NT2/D1 (cell line): ENCODE results near the gene SURF4.

ENCODE experiments used
- DNase-seq: peaks from one replicate; pipeline ENCODE4 v3.0.0-alpha.2; 2011; ENCODE audit warnings: low read depth, low spot score
- H3K27me3 ChIP-seq: 2 replicates; pipeline ENCODE4 v1.6.0; 2011; ENCODE audit warnings: mild to moderate bottlenecking; ENCODE audit not compliant: insufficient read length, insufficient read depth
- H3K36me3 ChIP-seq: 2 replicates; pipeline ENCODE4 v1.6.1; 2011; ENCODE audit warnings: mild to moderate bottlenecking, low read length, mixed read lengths; ENCODE audit not compliant: insufficient read depth, insufficient read length
- H3K4me1 ChIP-seq: 2 replicates; pipeline ENCODE4 v1.5.1; 2011; ENCODE audit not compliant: insufficient read depth, insufficient read length
- H3K4me3 ChIP-seq: 2 replicates; pipeline ENCODE4 v1.5.1; 2011; ENCODE audit warnings: low read depth; ENCODE audit not compliant: insufficient read length
- H3K9ac ChIP-seq: 2 replicates; pipeline ENCODE4 v1.6.0; 2011; ENCODE audit warnings: low read depth; ENCODE audit not compliant: insufficient read length
- H3K9me3 ChIP-seq: 2 replicates; pipeline ENCODE4 v1.5.1; 2011; ENCODE audit warnings: mild to moderate bottlenecking, low read length; ENCODE audit not compliant: insufficient read depth
- SUZ12 ChIP-seq: IDR thresholded peaks from 2 replicates; pipeline ENCODE4 v1.6.1; 2011; ENCODE audit not compliant: insufficient read length, insufficient read depth; ENCODE audit errors: extremely low read depth
- YY1 ChIP-seq: IDR thresholded peaks from 2 replicates; pipeline ENCODE4 v1.6.1; 2011; ENCODE audit not compliant: insufficient read length, insufficient read depth
- ZNF274 ChIP-seq: IDR thresholded peaks from 2 replicates; pipeline ENCODE4 v1.6.1; 2011; ENCODE audit warnings: mild to moderate bottlenecking, low read depth, low read length

The SURF4 gene

DNA sequence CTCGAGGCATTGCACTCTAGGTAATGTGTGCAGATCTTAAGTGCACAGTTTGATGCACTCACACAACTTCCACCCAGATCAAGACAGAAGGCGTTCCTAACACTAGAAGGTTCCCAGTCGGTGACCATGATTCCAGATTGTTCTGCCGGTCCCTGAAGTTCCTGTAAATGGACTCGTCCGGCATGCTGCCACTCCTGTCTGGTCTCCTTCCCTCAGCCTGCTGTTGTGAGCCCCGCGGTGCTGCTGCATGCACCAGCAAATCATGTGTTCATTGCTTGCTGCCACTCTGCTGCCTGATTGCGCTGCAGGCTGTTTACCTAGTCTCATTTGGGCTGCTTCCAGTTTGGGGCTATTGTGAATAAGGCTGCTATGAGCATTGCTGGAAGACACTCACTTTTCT, 11.8 kb upstream of the SURF4 start:
- H3K9ac ChIP-seq = no peak overlapping the region
- TF ChIP-seq YY1 (no peak), SUZ12 (no peak), ZNF274 (no peak)
- DNase-seq = no peak
- no peaks in the 10 kb centered on the region for H3K36me3 ChIP-seq
- H3K9me3 ChIP-seq = peaks cover 8% of the 10 kb centered on the region; the same call in 1 of the 2 replicates
- no peak overlapping the region for H3K4me3 ChIP-seq
- H3K27me3 ChIP-seq = no peaks in the 10 kb centered on the region
- no peaks in the 10 kb centered on the region for H3K4me1 ChIP-seq

DNA sequence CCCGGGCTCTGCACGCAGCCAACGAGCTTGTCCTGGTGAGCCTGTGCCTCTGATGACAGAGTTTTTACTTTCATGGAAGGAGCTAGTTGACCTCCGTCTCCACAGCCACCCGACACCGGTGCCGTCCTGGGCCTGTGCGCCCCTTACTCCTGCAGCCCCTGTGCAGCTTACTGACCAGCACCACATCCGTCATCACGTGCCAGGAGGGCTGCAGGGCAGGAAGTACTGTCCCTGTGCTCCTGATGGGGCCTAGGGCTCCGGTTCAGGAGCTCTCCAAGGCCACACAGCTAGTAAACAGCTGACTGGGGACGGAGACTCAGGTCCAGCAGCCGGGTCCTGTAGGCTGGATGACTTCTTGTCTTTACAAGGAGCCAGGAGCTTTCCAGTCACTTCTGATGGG, 10.5 kb upstream of the SURF4 start:
- Histone ChIP-seq H3K9me3 (peaks cover 8% of the 10 kb centered on the region; the same call in 1 of the 2 replicates), H3K27me3 (no peaks in the 10 kb centered on the region), H3K4me1 (no peaks in the 10 kb centered on the region), H3K36me3 (no peaks in the 10 kb centered on the region), H3K9ac (no peak overlapping the region), H3K4me3 (no peak overlapping the region)
- no peak for DNase-seq
- TF ChIP-seq SUZ12 (no peak), YY1 (no peak), ZNF274 (no peak)

DNA sequence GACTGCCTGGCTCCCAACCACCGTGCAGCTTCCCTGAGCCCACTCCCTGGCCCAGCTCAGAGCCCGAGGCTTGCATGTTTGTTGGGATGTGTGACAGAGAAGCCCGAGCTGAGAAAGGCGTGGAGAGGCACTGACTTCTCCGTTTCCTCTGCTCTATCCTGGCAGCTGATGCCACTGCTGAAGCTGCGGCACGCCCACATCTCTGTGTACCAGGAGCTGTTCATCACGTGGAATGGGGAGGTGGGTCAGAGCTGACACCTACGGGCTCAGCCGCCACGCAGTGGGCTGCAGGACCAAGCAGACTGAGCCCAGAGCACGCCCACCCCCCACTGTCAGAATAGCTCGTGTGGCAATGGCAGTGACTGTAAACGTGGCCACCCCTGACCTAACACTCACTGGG, 9.6 kb upstream of the SURF4 start:
- H3K9me3 ChIP-seq = peaks cover 2% of the 10 kb centered on the region; the same call in 1 of the 2 replicates
- H3K9ac ChIP-seq = no peak overlapping the region
- no peak overlapping the region for H3K4me3 ChIP-seq
- no peak for TF ChIP-seq ZNF274
- TF ChIP-seq SUZ12 = no peak
- no peak for TF ChIP-seq YY1
- H3K36me3 ChIP-seq = no peaks in the 10 kb centered on the region
- no peak for DNase-seq
- H3K4me1 ChIP-seq = no peaks in the 10 kb centered on the region
- H3K27me3 ChIP-seq = no peaks in the 10 kb centered on the region

DNA sequence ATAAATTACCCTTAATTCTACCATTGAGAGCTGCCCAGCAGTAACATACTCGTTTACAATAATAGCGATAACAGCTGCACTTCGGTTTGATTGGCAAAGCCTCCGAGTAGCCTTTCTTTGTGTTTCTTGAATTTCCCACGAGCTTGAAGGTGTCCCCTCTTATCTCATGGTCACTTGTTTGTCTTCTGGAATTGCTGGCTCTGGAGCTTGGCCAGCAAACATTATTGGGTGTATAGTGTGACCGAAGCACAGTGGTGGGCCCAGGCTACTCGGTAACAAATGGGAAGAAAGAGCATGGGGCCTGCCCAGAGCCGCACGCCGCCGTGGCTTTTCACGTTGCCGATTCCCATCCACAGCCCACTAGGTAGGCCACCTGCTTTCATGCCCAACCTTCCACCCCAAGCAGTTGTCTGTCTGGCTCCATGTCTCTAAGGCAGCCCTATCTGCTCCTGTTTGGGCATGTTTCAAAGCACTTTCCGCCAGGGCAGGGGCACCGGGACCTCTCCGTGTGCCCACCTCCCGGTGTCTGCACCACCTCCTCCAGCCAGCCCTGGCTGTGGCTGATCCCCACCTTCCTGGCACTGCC, 9.0 kb upstream of the SURF4 start:
- no peaks in the 10 kb centered on the region for H3K36me3 ChIP-seq
- H3K9me3 ChIP-seq = no peaks in the 10 kb centered on the region
- no peaks in the 10 kb centered on the region for H3K27me3 ChIP-seq
- no peaks in the 10 kb centered on the region for H3K4me1 ChIP-seq
- H3K9ac ChIP-seq = no peak overlapping the region
- TF ChIP-seq ZNF274 (no peak), SUZ12 (no peak), YY1 (no peak)
- H3K4me3 ChIP-seq = no peak overlapping the region
- no peak for DNase-seq

DNA sequence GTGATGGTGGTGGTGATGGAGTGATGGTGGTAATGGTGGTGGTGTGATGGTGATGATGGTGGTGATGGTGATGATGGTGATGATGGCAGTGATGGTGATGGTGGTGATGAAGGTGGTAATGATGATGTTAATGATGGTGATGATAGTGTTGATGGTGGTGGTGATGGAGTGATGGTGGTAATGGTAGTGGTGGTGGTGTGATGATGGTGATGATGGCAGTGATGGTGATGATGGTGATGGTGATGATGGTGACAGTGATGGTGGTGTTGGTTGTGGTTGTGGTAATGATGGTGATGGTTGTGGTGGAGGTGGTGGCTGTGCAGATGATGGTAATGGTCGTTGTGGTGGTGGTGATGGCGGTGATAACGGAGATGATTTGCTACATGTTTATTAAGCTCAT, 7.6 kb upstream of the SURF4 start:
- peaks cover 13% of the 10 kb centered on the region for H3K4me1 ChIP-seq

DNA sequence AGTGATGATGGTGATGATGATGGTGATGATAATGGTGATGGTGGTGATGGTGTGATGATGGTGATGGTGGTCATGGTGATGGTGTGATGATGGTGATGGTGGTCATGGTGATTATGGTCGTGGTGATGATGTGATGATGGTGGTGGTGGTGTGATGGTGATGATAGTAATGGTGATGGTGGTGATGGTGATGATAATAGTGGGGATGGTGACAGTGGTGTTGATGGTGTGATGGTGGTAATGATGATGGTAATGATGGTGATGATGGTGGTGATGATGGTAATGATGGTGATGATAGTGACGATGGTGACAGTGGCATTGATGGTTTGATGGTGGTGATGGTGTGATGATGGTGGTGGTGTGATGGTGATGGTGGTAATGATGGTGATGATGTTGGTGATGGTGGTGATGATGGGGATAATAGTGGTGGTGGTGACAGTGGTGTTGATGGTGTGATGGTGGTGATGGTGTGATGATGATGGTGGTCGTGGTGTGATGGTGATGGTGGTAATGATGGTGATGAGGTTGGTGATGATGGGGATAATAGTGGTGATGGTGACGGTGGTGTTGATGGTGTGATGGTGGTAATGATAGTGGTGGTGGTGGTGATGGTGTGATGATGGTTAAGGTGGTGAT, 6.8 kb upstream of the SURF4 start:
- Histone ChIP-seq H3K4me3 (no peak overlapping the region), H3K4me1 (peaks cover 18% of the 10 kb centered on the region)
- no peak for TF ChIP-seq YY1
- no peak for TF ChIP-seq SUZ12
- TF ChIP-seq ZNF274 = no peak

More for the DNA sequence above, 7.6 kb upstream of the SURF4 start:
- Histone ChIP-seq H3K9me3 (no peaks in the 10 kb centered on the region), H3K9ac (no peak overlapping the region), H3K27me3 (no peaks in the 10 kb centered on the region), H3K36me3 (no peaks in the 10 kb centered on the region), H3K4me3 (no peak overlapping the region)
- DNase-seq = no peak
- TF ChIP-seq ZNF274 = no peak

DNA sequence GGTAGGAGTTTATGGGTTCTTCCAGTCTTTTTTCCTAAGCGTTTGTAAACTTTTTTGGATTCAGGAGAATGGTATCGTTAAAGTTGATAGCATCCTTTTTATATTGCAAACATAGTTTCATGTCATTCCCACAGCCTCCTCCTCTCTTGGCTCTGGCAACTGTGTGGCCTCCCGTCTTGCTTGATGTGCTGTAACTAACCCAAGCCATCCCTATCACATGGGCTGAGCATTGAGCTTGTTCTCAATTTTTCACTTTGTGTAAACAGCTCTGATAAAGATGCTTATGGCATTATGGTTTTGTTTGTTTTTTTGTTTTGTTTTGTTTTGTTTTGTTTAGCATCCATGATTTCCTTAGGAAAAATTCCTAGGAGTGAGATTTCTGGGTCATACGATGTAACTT, 4.9 kb upstream of the SURF4 start:
- DNase-seq = no peak
- no peak for TF ChIP-seq ZNF274
- no peak for TF ChIP-seq YY1
- no peak for TF ChIP-seq SUZ12
- H3K4me1 ChIP-seq = peaks cover 18% of the 10 kb centered on the region
- no peak overlapping the region for H3K9ac ChIP-seq
- no peaks in the 10 kb centered on the region for H3K9me3 ChIP-seq
- no peak overlapping the region for H3K4me3 ChIP-seq
- H3K36me3 ChIP-seq = no peaks in the 10 kb centered on the region
- no peaks in the 10 kb centered on the region for H3K27me3 ChIP-seq

More for the DNA sequence above, 6.8 kb upstream of the SURF4 start:
- no peaks in the 10 kb centered on the region for H3K36me3 ChIP-seq
- no peak for DNase-seq
- H3K9me3 ChIP-seq = no peaks in the 10 kb centered on the region
- H3K27me3 ChIP-seq = no peaks in the 10 kb centered on the region
- no peak overlapping the region for H3K9ac ChIP-seq
